RWPE2 (cell line): Measurements from ENCODE around the gene ST8SIA6.
"Not testable (repeated sequence)": the region's sequence is repeated elsewhere in the genome, so short reads cannot be mapped to it uniquely, and the experiment has no call there.

Experiments
- ATAC-seq: fragments of 200-7000 bp; cut with Tn5 transposase; 3 replicates; pipeline ENCODE4 v1.9.1; 2021; ENCODE audit warnings: low read depth
- DNase-seq: peaks from one replicate; pipeline ENCODE4 v3.0.0-alpha.2; 2020; ENCODE audit warnings: low spot score
- H3K27ac ChIP-seq: fragments of 450-650 bp; 2 replicates; pipeline ENCODE4 v1.5.1; 2017; ENCODE audit warnings: mild to moderate bottlenecking; ENCODE audit not compliant: poor library complexity, severe bottlenecking
- H3K27me3 ChIP-seq: fragments of 250-450 bp; sonication (Bioruptor Pico); 2 replicates; pipeline ENCODE4 v1.5.1; 2021; ENCODE audit warnings: mild to moderate bottlenecking, moderate library complexity; ENCODE audit not compliant: insufficient read depth, poor library complexity, severe bottlenecking
- H3K36me3 ChIP-seq: fragments of 250-450 bp; sonication (Bioruptor Pico); 2 replicates; pipeline ENCODE4 v1.5.1; 2020; ENCODE audit warnings: low read depth, mild to moderate bottlenecking, moderate library complexity
- H3K4me1 ChIP-seq: fragments of 250-450 bp; sonication (Bioruptor Pico); 2 replicates; pipeline ENCODE4 v1.5.1; 2021; ENCODE audit warnings: mild to moderate bottlenecking, moderate library complexity; ENCODE audit not compliant: insufficient read depth, poor library complexity, severe bottlenecking
- H3K4me3 ChIP-seq: fragments of 250-450 bp; sonication (Bioruptor Pico); 2 replicates; pipeline ENCODE4 v1.5.1; 2021; ENCODE audit warnings: mild to moderate bottlenecking, moderate library complexity; ENCODE audit not compliant: severe bottlenecking
- H3K9me3 ChIP-seq: fragments of 250-450 bp; sonication (Bioruptor Pico); 2 replicates; pipeline ENCODE4 v1.5.1; 2021; ENCODE audit warnings: mild to moderate bottlenecking, moderate library complexity; ENCODE audit not compliant: severe bottlenecking
- CTCF ChIP-seq: fragments of 450-650 bp; IDR thresholded peaks from one replicate; pipeline ENCODE4 v1.5.1; 2017; ENCODE audit warnings: mild to moderate bottlenecking, moderate library complexity; ENCODE audit not compliant: poor library complexity, severe bottlenecking

ST8SIA6 gene

GRCh38 chr10:17410907-17411306 lies 43.5 kb downstream of the ST8SIA6 start:
- DNase-seq: no peak
- H3K27ac ChIP-seq: no peak overlapping the region
- H3K4me1 ChIP-seq: no peaks in the 10 kb centered on the region
- no peak for TF ChIP-seq CTCF
- no peak for ATAC-seq
- H3K27me3 ChIP-seq: no peaks in the 10 kb centered on the region
- H3K36me3 ChIP-seq: no peaks in the 10 kb centered on the region
- no peak overlapping the region for H3K4me3 ChIP-seq
- no peaks in the 10 kb centered on the region for H3K9me3 ChIP-seq

DNA sequence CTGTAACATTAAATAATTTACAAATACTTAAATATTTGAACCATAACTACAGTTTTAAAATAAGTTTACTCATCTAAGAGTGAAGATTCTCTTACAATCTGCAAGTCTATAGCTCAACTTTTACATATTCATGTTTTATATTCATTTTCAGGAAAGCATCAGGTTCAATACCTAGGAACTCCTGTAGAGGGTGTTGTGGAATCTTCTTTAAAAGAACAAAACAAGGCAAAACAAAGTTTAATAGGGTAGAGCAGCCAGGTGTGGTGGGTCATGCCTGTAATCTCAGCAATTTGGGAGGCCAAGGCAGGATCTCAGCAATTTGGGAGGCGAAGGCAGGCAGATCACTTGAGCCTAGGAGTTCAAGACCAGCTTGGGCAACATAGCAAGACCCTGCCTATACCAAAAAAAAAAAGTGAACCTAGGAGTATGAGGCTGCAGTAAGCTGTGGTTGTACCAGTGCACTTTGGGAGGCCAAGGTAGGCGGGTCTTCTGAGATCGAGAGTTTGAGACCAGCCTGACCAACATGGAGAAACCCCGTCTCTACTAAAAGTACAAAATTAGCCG lies 45.1 kb downstream of the ST8SIA6 start:
- no peaks in the 10 kb centered on the region for H3K27me3 ChIP-seq
- ATAC-seq: no peak
- no peaks in the 10 kb centered on the region for H3K4me1 ChIP-seq
- TF ChIP-seq CTCF: peak; percentile 48
- H3K27ac ChIP-seq: no peak overlapping the region
- H3K9me3 ChIP-seq: no peaks in the 10 kb centered on the region
- H3K36me3 ChIP-seq: no peaks in the 10 kb centered on the region
- DNase-seq: no peak
- no peak overlapping the region for H3K4me3 ChIP-seq

DNA sequence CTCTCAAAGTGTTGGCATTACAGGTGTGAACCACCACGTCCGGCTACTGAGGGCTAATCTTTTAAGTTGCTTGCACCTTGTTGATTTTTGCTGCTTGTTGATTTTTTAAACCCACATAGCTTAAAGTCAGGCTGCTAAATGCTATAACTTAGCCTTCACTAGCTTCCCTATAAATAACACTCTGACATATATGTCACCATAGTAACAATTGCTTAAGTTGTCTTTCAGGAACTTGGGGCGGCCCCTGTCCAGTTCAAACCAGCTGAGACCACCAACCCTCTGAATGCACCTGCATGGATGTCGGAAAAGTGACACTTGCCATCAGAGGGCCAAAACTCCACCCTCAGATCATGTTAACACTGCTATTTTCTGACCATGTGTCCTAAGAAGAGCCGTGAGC lies 47.3 kb downstream of the ST8SIA6 start:
- no peaks in the 10 kb centered on the region for H3K4me1 ChIP-seq
- no peak for DNase-seq
- TF ChIP-seq CTCF: no peak
- no peaks in the 10 kb centered on the region for H3K27me3 ChIP-seq
- no peaks in the 10 kb centered on the region for H3K36me3 ChIP-seq
- no peaks in the 10 kb centered on the region for H3K9me3 ChIP-seq
- no peak overlapping the region for H3K27ac ChIP-seq
- no peak for ATAC-seq
- no peak overlapping the region for H3K4me3 ChIP-seq

GRCh38 chr10:17406036-17406834 lies 48.2 kb downstream of the ST8SIA6 start:
- no peaks in the 10 kb centered on the region for H3K36me3 ChIP-seq
- DNase-seq (no peak), ATAC-seq (no peak)
- no peak overlapping the region for H3K4me3 ChIP-seq
- no peaks in the 10 kb centered on the region for H3K9me3 ChIP-seq
- H3K27ac ChIP-seq: no peak overlapping the region
- no peaks in the 10 kb centered on the region for H3K4me1 ChIP-seq
- no peaks in the 10 kb centered on the region for H3K27me3 ChIP-seq
- TF ChIP-seq CTCF: no peak

- Histone ChIP-seq H3K27me3 (no peaks in the 10 kb centered on the region), H3K9me3 (no peaks in the 10 kb centered on the region), H3K27ac (no peak overlapping the region), H3K4me3 (no peak overlapping the region), H3K36me3 (no peaks in the 10 kb centered on the region), H3K4me1 (no peaks in the 10 kb centered on the region)
- no peak for DNase-seq
- ATAC-seq: no peak
- no peak for TF ChIP-seq CTCF
Observed at GRCh38 chr10:17403161-17403560, 51.2 kb downstream of the ST8SIA6 start.

GRCh38 chr10:17402040-17402439 lies 52.4 kb downstream of the ST8SIA6 start:
- H3K9me3 ChIP-seq, H3K27ac ChIP-seq, ATAC-seq, H3K27me3 ChIP-seq, H3K4me3 ChIP-seq, H3K4me1 ChIP-seq, DNase-seq, H3K36me3 ChIP-seq: not testable (repeated sequence)
